Endodermal cell (in vitro differentiated cells): Measurements from ENCODE around the gene DDAH1. TPM values are rescaled to one million over a fixed set of nuclear protein-coding genes. Genes with fewer than 3 reads are reported as not detected.

ENCODE experiments used
- DNase-seq: peaks from one replicate; pipeline ENCODE4 v3.0.0-alpha.2; 2017
- H3K27ac ChIP-seq: 2 replicates; pipeline ENCODE4 v1.5.1; 2013; ENCODE audit warnings: mild to moderate bottlenecking, low read depth, low read length, moderate library complexity
- H3K27me3 ChIP-seq: 2 replicates; pipeline ENCODE4 v1.6.1; 2013; ENCODE audit warnings: mild to moderate bottlenecking, low read length, moderate library complexity; ENCODE audit not compliant: insufficient read depth, control insufficient read depth, poor library complexity, severe bottlenecking
- H3K36me3 ChIP-seq: 2 replicates; pipeline ENCODE4 v1.7.0; 2013; ENCODE audit warnings: mild to moderate bottlenecking, low read length, moderate library complexity; ENCODE audit not compliant: control insufficient read depth, insufficient read depth
- H3K4me1 ChIP-seq: one replicate; pipeline ENCODE4 v1.7.0; 2013; ENCODE audit warnings: low read length; ENCODE audit not compliant: control insufficient read depth, insufficient read depth
- H3K4me3 ChIP-seq: 2 replicates; pipeline ENCODE4 v1.5.1; 2013; ENCODE audit warnings: mild to moderate bottlenecking, low read length, moderate library complexity
- H3K9ac ChIP-seq: 2 replicates; pipeline ENCODE4 v1.6.1; 2013; ENCODE audit warnings: mild to moderate bottlenecking, low read length, moderate library complexity; ENCODE audit not compliant: poor library complexity, severe bottlenecking; ENCODE audit errors: extremely low read depth
- H3K9me3 ChIP-seq: 2 replicates; pipeline ENCODE4 v1.6.1; 2013; ENCODE audit warnings: mild to moderate bottlenecking, low read length, moderate library complexity; ENCODE audit not compliant: control insufficient read depth
- H3K27ac Mint-ChIP-seq: 2 replicates; pipeline ENCODE4 v1.8.0; 2020; ENCODE audit warnings: mixed read lengths
- H3K27me3 Mint-ChIP-seq: 2 replicates; pipeline ENCODE4 v1.8.0; 2021; ENCODE audit warnings: mild to moderate bottlenecking, mixed read lengths; ENCODE audit not compliant: insufficient read depth
- H3K36me3 Mint-ChIP-seq: 2 replicates; pipeline ENCODE4 v1.8.0; 2020; ENCODE audit warnings: low read depth, mixed read lengths
- H3K4me1 Mint-ChIP-seq: 2 replicates; pipeline ENCODE4 v1.8.0; 2020; ENCODE audit warnings: mixed read lengths
- H3K4me3 Mint-ChIP-seq: 2 replicates; pipeline ENCODE4 v1.8.0; 2020; ENCODE audit warnings: mild to moderate bottlenecking, moderate library complexity, mixed read lengths
- H3K9me3 Mint-ChIP-seq: 2 replicates; pipeline ENCODE4 v1.8.0; 2020; ENCODE audit warnings: mild to moderate bottlenecking, mixed read lengths
- WGBS, 2 experiments: methylation state at CpG; one replicate each; pipeline versions ENCODE4 v1.1.5 to v1.1.7; 2013; ENCODE audit warnings: missing lambda C conversion rate in 2 of 2, mixed read lengths in 1 of 2; ENCODE audit not compliant: insufficient coverage in 1 of 2, insufficient read length in 1 of 2; 5-methylcytosine and 5-hydroxymethylcytosine counted together
- total RNA-seq, 2 donors: library from RNA; stranded (reverse); fragmentation: NEBNext Ultra II Directional in 1 of 2; extraction: Animal tissue kit (Norgen Biotek cat#: 25700) in 1 of 2; gene quantifications; 2 replicates in 1 of 2; 3 replicates in 1 of 2; pipeline ENCODE4 v1.2.1, GENCODE V29; 2021
- TF ChIP-seq, protein P1 (sequence below): fragments of 200-600 bp; sonication (generic); conservative IDR thresholded peaks from 2 replicates; pipeline ENCODE4 v1.5.0; 2021; ENCODE audit warnings: antibody characterized with exemption, mild to moderate bottlenecking

The DDAH1 gene
- total RNA-seq, 2 donors from 2014 or later: 16.3 to 22.8 TPM

GRCh38 chr1:85316321-85316720 lies 148.6 kb downstream of the DDAH1 start:
- Mint-ChIP-seq H3K27me3 (no peaks in the 10 kb centered on the region), H3K36me3 (no peaks in the 10 kb centered on the region), H3K27ac (no peak overlapping the region), H3K4me3 (no peak overlapping the region), H3K9me3 (no peaks in the 10 kb centered on the region), H3K4me1 (peaks cover 11% of the 10 kb centered on the region)
- no peak overlapping the region for H3K9ac ChIP-seq
- 97 to 100% methylated on average over 2 of the region's 2 CpGs for WGBS, 2 experiments
- H3K27ac ChIP-seq: no peak overlapping the region
- peaks cover 2% of the 10 kb centered on the region for H3K4me1 ChIP-seq
- no peak for DNase-seq
- H3K9me3 ChIP-seq: no peaks in the 10 kb centered on the region
- H3K27me3 ChIP-seq: no peaks in the 10 kb centered on the region
- no peak overlapping the region for H3K4me3 ChIP-seq
- TF ChIP-seq, protein P1, sequence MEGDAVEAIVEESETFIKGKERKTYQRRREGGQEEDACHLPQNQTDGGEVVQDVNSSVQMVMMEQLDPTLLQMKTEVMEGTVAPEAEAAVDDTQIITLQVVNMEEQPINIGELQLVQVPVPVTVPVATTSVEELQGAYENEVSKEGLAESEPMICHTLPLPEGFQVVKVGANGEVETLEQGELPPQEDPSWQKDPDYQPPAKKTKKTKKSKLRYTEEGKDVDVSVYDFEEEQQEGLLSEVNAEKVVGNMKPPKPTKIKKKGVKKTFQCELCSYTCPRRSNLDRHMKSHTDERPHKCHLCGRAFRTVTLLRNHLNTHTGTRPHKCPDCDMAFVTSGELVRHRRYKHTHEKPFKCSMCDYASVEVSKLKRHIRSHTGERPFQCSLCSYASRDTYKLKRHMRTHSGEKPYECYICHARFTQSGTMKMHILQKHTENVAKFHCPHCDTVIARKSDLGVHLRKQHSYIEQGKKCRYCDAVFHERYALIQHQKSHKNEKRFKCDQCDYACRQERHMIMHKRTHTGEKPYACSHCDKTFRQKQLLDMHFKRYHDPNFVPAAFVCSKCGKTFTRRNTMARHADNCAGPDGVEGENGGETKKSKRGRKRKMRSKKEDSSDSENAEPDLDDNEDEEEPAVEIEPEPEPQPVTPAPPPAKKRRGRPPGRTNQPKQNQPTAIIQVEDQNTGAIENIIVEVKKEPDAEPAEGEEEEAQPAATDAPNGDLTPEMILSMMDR: no peak
- no peaks in the 10 kb centered on the region for H3K36me3 ChIP-seq

DNA sequence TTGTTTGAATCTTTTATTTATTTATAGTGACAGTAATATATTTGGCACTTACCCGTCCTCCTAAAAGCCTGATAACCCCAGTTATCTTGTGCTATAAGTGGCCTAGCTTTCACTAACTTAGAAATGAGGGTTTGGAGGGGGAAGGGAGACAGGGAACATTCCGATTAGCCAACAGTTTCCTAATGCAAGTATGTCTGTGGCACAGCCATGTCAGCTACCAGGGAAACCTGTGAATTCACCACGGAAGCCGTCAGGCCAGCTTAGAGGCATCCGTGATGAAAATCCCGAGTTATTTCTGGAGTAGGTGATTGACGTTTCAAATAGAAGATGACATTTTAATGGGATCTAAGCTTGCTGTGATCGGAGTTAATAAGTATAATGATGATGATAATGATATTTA lies 149.2 kb downstream of the DDAH1 start:
- no peaks in the 10 kb centered on the region for H3K36me3 Mint-ChIP-seq
- no peak overlapping the region for H3K27ac Mint-ChIP-seq
- WGBS, 2 experiments: 68 to 93% methylated on average over 4 to 7 of the region's 8 CpGs
- H3K9me3 Mint-ChIP-seq: no peaks in the 10 kb centered on the region
- H3K4me1 Mint-ChIP-seq: peaks cover 9% of the 10 kb centered on the region
- no peak overlapping the region for H3K4me3 Mint-ChIP-seq
- Histone ChIP-seq H3K27me3 (no peaks in the 10 kb centered on the region), H3K27ac (no peak overlapping the region), H3K4me1 (peaks cover 2% of the 10 kb centered on the region), H3K4me3 (no peak overlapping the region), H3K9me3 (no peaks in the 10 kb centered on the region), H3K9ac (no peak overlapping the region), H3K36me3 (no peaks in the 10 kb centered on the region)
- TF ChIP-seq, protein P1: no peak
- no peak for DNase-seq
- no peaks in the 10 kb centered on the region for H3K27me3 Mint-ChIP-seq

- H3K27me3 ChIP-seq: no peaks in the 10 kb centered on the region
- no peak for DNase-seq
- H3K4me3 Mint-ChIP-seq: no peak overlapping the region
- H3K9me3 ChIP-seq: no peaks in the 10 kb centered on the region
- no peaks in the 10 kb centered on the region for H3K27me3 Mint-ChIP-seq
- H3K27ac ChIP-seq: no peak overlapping the region
- H3K36me3 Mint-ChIP-seq: no peaks in the 10 kb centered on the region
- H3K36me3 ChIP-seq: no peaks in the 10 kb centered on the region
- no peaks in the 10 kb centered on the region for H3K4me1 ChIP-seq
- H3K9ac ChIP-seq: no peak overlapping the region
- H3K4me3 ChIP-seq: no peak overlapping the region
- no peak overlapping the region for H3K27ac Mint-ChIP-seq
- peaks cover 1% of the 10 kb centered on the region for H3K4me1 Mint-ChIP-seq
- no peaks in the 10 kb centered on the region for H3K9me3 Mint-ChIP-seq
- TF ChIP-seq, protein P1: no peak
These were observed 150.2 kb downstream of the DDAH1 start for GRCh38 chr1:85314726-85315125.
